RWPE2 (cell line): ENCODE results near the gene IDH2.

Experiments used
- ATAC-seq: fragments of 200-7000 bp; cut with Tn5 transposase; 3 replicates; pipeline ENCODE4 v1.9.1; 2021; ENCODE audit warnings: low read depth
- DNase-seq: peaks from one replicate; pipeline ENCODE4 v3.0.0-alpha.2; 2020; ENCODE audit warnings: low spot score
- H3K27ac ChIP-seq: fragments of 450-650 bp; 2 replicates; pipeline ENCODE4 v1.5.1; 2017; ENCODE audit warnings: mild to moderate bottlenecking; ENCODE audit not compliant: poor library complexity, severe bottlenecking
- H3K27me3 ChIP-seq: fragments of 250-450 bp; sonication (Bioruptor Pico); 2 replicates; pipeline ENCODE4 v1.5.1; 2021; ENCODE audit warnings: mild to moderate bottlenecking, moderate library complexity; ENCODE audit not compliant: insufficient read depth, poor library complexity, severe bottlenecking
- H3K36me3 ChIP-seq: fragments of 250-450 bp; sonication (Bioruptor Pico); 2 replicates; pipeline ENCODE4 v1.5.1; 2020; ENCODE audit warnings: low read depth, mild to moderate bottlenecking, moderate library complexity
- H3K4me1 ChIP-seq: fragments of 250-450 bp; sonication (Bioruptor Pico); 2 replicates; pipeline ENCODE4 v1.5.1; 2021; ENCODE audit warnings: mild to moderate bottlenecking, moderate library complexity; ENCODE audit not compliant: insufficient read depth, poor library complexity, severe bottlenecking
- H3K4me3 ChIP-seq: fragments of 250-450 bp; sonication (Bioruptor Pico); 2 replicates; pipeline ENCODE4 v1.5.1; 2021; ENCODE audit warnings: mild to moderate bottlenecking, moderate library complexity; ENCODE audit not compliant: severe bottlenecking
- H3K9me3 ChIP-seq: fragments of 250-450 bp; sonication (Bioruptor Pico); 2 replicates; pipeline ENCODE4 v1.5.1; 2021; ENCODE audit warnings: mild to moderate bottlenecking, moderate library complexity; ENCODE audit not compliant: severe bottlenecking
- TF ChIP-seq, protein P1 (sequence below): fragments of 450-650 bp; IDR thresholded peaks from one replicate; pipeline ENCODE4 v1.5.1; 2017; ENCODE audit warnings: mild to moderate bottlenecking, moderate library complexity; ENCODE audit not compliant: poor library complexity, severe bottlenecking

The IDH2 gene

GRCh38 chr15:90105521-90105920 lies 3.3 kb upstream of the IDH2 start:
- H3K27ac ChIP-seq: no peak overlapping the region
- no peak for DNase-seq
- no peak overlapping the region for H3K4me3 ChIP-seq
- H3K4me1 ChIP-seq: peaks cover 13% of the 10 kb centered on the region
- no peaks in the 10 kb centered on the region for H3K27me3 ChIP-seq
- no peak for ATAC-seq
- H3K36me3 ChIP-seq: no peaks in the 10 kb centered on the region
- TF ChIP-seq, protein P1, sequence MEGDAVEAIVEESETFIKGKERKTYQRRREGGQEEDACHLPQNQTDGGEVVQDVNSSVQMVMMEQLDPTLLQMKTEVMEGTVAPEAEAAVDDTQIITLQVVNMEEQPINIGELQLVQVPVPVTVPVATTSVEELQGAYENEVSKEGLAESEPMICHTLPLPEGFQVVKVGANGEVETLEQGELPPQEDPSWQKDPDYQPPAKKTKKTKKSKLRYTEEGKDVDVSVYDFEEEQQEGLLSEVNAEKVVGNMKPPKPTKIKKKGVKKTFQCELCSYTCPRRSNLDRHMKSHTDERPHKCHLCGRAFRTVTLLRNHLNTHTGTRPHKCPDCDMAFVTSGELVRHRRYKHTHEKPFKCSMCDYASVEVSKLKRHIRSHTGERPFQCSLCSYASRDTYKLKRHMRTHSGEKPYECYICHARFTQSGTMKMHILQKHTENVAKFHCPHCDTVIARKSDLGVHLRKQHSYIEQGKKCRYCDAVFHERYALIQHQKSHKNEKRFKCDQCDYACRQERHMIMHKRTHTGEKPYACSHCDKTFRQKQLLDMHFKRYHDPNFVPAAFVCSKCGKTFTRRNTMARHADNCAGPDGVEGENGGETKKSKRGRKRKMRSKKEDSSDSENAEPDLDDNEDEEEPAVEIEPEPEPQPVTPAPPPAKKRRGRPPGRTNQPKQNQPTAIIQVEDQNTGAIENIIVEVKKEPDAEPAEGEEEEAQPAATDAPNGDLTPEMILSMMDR: no peak
- H3K9me3 ChIP-seq: no peaks in the 10 kb centered on the region

- TF ChIP-seq, protein P1: no peak
- H3K27ac ChIP-seq: no peak overlapping the region
- H3K27me3 ChIP-seq: no peaks in the 10 kb centered on the region
- DNase-seq: no peak
- no peaks in the 10 kb centered on the region for H3K9me3 ChIP-seq
- no peak overlapping the region for H3K4me3 ChIP-seq
- ATAC-seq: no peak
- peaks cover 18% of the 10 kb centered on the region for H3K4me1 ChIP-seq
- H3K36me3 ChIP-seq: no peaks in the 10 kb centered on the region
Observed at GRCh38 chr15:90104551-90104950, 2.3 kb upstream of the IDH2 start.

DNA sequence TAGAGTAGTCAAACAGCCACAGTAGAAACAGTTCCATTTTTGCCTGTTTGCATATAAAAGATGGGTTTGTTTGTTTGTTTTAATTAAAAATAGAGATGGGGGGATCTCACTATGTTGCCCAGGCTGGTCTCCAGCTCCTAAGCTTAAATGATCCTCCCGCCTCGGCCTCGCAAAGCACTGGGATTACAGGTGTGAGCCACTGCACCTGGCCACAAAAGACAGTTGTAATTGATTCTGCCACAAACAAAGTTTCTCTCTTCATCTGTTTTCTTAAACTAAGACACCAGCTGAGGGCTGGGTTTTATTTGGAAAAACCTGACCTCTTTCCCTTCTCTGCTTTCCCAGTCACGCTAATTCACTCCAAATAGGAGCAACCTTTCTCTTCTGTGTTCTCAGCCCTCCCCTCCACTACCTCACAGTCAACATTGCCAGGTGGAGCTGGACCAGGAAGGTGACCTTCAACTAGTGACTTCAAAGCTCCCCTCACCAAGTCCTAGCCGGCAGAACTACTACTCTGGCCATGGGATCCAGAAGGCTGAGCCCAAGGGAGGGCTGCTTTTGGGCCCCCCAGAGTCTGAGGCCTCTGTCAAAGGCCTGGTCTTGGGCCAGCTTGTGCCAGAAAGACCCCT lies 1.5 kb upstream of the IDH2 start:
- DNase-seq (no peak), ATAC-seq (no peak)
- H3K27me3 ChIP-seq: no peaks in the 10 kb centered on the region
- peaks cover 18% of the 10 kb centered on the region for H3K4me1 ChIP-seq
- H3K27ac ChIP-seq: no peak overlapping the region
- TF ChIP-seq, protein P1: no peak
- H3K9me3 ChIP-seq: no peaks in the 10 kb centered on the region
- no peak overlapping the region for H3K4me3 ChIP-seq
- H3K36me3 ChIP-seq: no peaks in the 10 kb centered on the region

GRCh38 chr15:90101130-90101968 lies 919 bp downstream of the IDH2 start:
- no peaks in the 10 kb centered on the region for H3K36me3 ChIP-seq
- H3K4me1 ChIP-seq: peaks cover 18% of the 10 kb centered on the region
- no peaks in the 10 kb centered on the region for H3K27me3 ChIP-seq
- TF ChIP-seq, protein P1: no peak
- no peaks in the 10 kb centered on the region for H3K9me3 ChIP-seq
- peak overlapping the region; percentile 74 for H3K4me3 ChIP-seq
- H3K27ac ChIP-seq: peak overlapping the region; percentile 15
- DNase-seq: no peak
- ATAC-seq: no peak
